Frontal cortex (tissue), 4 donors: ENCODE data around the gene FHL1. TPM values are rescaled to one million over a fixed set of nuclear protein-coding genes. Genes with fewer than 3 reads are reported as not detected.

Source experiments
- DNase-seq, 2 donors: peaks; one replicate each; pipeline ENCODE4 v3.0.0; 2012; ENCODE audit warnings: low spot score in 2 of 2
- FAIRE-seq: peaks from 2 replicates; lab custom pipeline; 2012; peaks lifted over from hg19 to GRCh38; lab: Jason Lieb, UNC
- total RNA-seq: library from RNA; depleted of rRNA; stranded (reverse); fragments of >200 nt; gene quantifications from one replicate; pipeline ENCODE4 v1.2.3, GENCODE V29; 2014
- donor health status: control.
- donor health status: control.
- donor health status: control.

The FHL1 gene
- total RNA-seq, 1 donor from 2014 or later: 90.1 TPM

- FAIRE-seq: no peak
- no peak for DNase-seq
These were observed 35.1 kb downstream of the FHL1 start for GRCh38 chrX:136182414-136182813.

- FAIRE-seq: peak; percentile 6
- DNase-seq: no peak
These were observed 35.8 kb downstream of the FHL1 start for GRCh38 chrX:136183172-136183571.

- FAIRE-seq: no peak
- no peak for DNase-seq
These were observed 36.6 kb downstream of the FHL1 start for GRCh38 chrX:136183917-136184316.

- no peak for DNase-seq
- no peak for FAIRE-seq
These were observed 38.2 kb downstream of the FHL1 start for GRCh38 chrX:136185401-136186022.

- no peak for FAIRE-seq
These were observed 38.7 kb downstream of the FHL1 start for GRCh38 chrX:136186023-136186413.

GRCh38 chrX:136189222-136189621 lies 41.9 kb downstream of the FHL1 start:
- DNase-seq (no peak), FAIRE-seq (no peak)

More at GRCh38 chrX:136186023-136186413, 38.7 kb downstream of the FHL1 start:
- no peak for DNase-seq

- no peak for FAIRE-seq
- no peak for DNase-seq
These were observed 42.8 kb downstream of the FHL1 start for GRCh38 chrX:136190038-136190713.

GRCh38 chrX:136191171-136191570 lies 43.8 kb downstream of the FHL1 start:
- DNase-seq: no peak
- no peak for FAIRE-seq

GRCh38 chrX:136192135-136192534 lies 44.8 kb downstream of the FHL1 start:
- DNase-seq: no peak
- FAIRE-seq: no peak

- FAIRE-seq (no peak), DNase-seq (no peak)
These were observed 45.6 kb downstream of the FHL1 start for GRCh38 chrX:136192839-136193414.

- FAIRE-seq (no peak), DNase-seq (no peak)
These were observed 46.4 kb downstream of the FHL1 start for GRCh38 chrX:136193771-136194170.

- FAIRE-seq: no peak
These were observed 47.2 kb downstream of the FHL1 start for GRCh38 chrX:136194536-136194935.

GRCh38 chrX:136195247-136195646 lies 47.9 kb downstream of the FHL1 start:
- DNase-seq: no peak
- no peak for FAIRE-seq

More at GRCh38 chrX:136194536-136194935, 47.2 kb downstream of the FHL1 start:
- no peak for DNase-seq

- DNase-seq (no peak), FAIRE-seq (no peak)
These were observed 49.4 kb downstream of the FHL1 start for GRCh38 chrX:136196691-136197155.

GRCh38 chrX:136198010-136198409 lies 50.7 kb downstream of the FHL1 start:
- FAIRE-seq: no peak
- no peak for DNase-seq

- no peak for DNase-seq
- FAIRE-seq: no peak
These were observed 51.4 kb downstream of the FHL1 start for GRCh38 chrX:136198678-136199243.

- FAIRE-seq: no peak
These were observed 52.0 kb downstream of the FHL1 start for GRCh38 chrX:136199365-136199764.

GRCh38 chrX:136200466-136200865 lies 53.1 kb downstream of the FHL1 start:
- FAIRE-seq (no peak), DNase-seq (no peak)

More at GRCh38 chrX:136199365-136199764, 52.0 kb downstream of the FHL1 start:
- no peak for DNase-seq

- DNase-seq: no peak
- no peak for FAIRE-seq
These were observed 54.3 kb downstream of the FHL1 start for GRCh38 chrX:136201601-136202000.

- no peak for FAIRE-seq
- DNase-seq: no peak
These were observed 55.6 kb downstream of the FHL1 start for GRCh38 chrX:136202889-136203288.

GRCh38 chrX:136203438-136203837 lies 56.1 kb downstream of the FHL1 start:
- FAIRE-seq (no peak), DNase-seq (no peak)
